ENCODE data around the gene COX7A2. TPM values are rescaled to one million over a fixed set of nuclear protein-coding genes. Genes with fewer than 3 reads are reported as not detected.

COX7A2 gene
- total RNA-seq, 1 experiment from 2014 or later = 707 TPM

DNA sequence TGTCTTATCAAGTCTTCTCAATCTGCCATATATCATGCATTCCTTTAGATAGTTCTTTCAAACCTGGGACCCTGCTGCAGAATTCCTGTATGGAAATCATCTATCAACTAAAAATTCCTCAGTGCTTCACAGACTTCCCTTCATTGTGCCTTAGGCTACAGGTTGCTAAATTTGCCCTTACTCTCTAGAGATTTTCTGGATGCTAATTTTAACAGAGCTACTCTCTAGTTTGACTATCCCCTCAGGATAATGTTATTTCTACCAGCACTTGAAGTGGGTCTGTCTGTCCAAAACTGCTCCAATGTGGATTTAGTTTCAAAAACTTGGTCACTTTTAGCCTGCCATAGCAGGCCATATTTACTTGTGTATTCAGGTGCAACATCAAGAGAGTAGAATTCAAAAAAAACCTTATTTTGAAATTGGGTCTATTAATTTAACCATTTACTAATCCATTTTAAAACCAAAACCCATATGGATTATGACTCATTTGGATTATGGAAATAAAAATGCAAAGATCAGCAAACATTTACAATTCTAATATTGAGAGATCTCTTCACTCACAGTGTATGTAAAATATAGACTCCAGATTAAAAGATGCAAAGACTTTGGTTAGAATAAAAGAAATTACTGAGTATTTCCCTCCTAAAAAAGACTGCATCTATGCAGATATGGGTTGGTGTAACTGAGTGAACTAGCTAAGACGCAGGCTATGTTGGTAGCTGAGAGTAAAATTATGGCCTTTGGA is 13.9 kb upstream of the COX7A2 start:
- DNase-seq (ENCODE audit: low read depth, low spot score) = no peak
- ATAC-seq = no peak
- H3K27ac ChIP-seq (ENCODE audit: low read length) = no peak overlapping the region
- TF ChIP-seq SIN3A (IDR thresholded peaks at IDR 0.05; ENCODE audit: borderline replicate concordance, insufficient read depth, low read depth, low read length) (no peak), POLR2AphosphoS5 (IDR thresholded peaks at IDR 0.05; ENCODE audit: low read depth, low read length) (no peak)
- TF ChIP-seq, protein P1, sequence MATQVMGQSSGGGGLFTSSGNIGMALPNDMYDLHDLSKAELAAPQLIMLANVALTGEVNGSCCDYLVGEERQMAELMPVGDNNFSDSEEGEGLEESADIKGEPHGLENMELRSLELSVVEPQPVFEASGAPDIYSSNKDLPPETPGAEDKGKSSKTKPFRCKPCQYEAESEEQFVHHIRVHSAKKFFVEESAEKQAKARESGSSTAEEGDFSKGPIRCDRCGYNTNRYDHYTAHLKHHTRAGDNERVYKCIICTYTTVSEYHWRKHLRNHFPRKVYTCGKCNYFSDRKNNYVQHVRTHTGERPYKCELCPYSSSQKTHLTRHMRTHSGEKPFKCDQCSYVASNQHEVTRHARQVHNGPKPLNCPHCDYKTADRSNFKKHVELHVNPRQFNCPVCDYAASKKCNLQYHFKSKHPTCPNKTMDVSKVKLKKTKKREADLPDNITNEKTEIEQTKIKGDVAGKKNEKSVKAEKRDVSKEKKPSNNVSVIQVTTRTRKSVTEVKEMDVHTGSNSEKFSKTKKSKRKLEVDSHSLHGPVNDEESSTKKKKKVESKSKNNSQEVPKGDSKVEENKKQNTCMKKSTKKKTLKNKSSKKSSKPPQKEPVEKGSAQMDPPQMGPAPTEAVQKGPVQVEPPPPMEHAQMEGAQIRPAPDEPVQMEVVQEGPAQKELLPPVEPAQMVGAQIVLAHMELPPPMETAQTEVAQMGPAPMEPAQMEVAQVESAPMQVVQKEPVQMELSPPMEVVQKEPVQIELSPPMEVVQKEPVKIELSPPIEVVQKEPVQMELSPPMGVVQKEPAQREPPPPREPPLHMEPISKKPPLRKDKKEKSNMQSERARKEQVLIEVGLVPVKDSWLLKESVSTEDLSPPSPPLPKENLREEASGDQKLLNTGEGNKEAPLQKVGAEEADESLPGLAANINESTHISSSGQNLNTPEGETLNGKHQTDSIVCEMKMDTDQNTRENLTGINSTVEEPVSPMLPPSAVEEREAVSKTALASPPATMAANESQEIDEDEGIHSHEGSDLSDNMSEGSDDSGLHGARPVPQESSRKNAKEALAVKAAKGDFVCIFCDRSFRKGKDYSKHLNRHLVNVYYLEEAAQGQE (IDR thresholded peaks at IDR 0.05; ENCODE audit: insufficient read depth in 1 of 2, low read depth in 2 of 2, low read length in 1 of 2) = no peak
- in situ Hi-C loops (cut with HindIII; ENCODE audit: low pct_unique_long_range_greater_than_20kb, low sequenced_read_pairs) = no loop called here
- ChIA-PET POLR2A (interaction anchor here (0.6 kb wide), 1 partner anchor 1737 kb away, joined by 3 read pairs; no protein-coding TSS in a partner anchor), CTCF (no interaction called here)
- H3K36me3 ChIP-seq (ENCODE audit: control insufficient read depth, insufficient read depth, low read length) = peaks cover 20% of the 10 kb centered on the region
- no peaks in the 10 kb centered on the region for H3K4me1 ChIP-seq (ENCODE audit: control insufficient read depth, insufficient read depth, low read length)
- intact Hi-C loops (cut with micrococcal nuclease; ENCODE audit: unreplicated experiment) = no loop called here
- H3K9me3 ChIP-seq (ENCODE audit: control insufficient read depth, insufficient read depth, low read depth, low read length) = no peaks in the 10 kb centered on the region
- no peak overlapping the region for H3K4me3 ChIP-seq (ENCODE audit: low read depth in 2 of 2, low read length in 2 of 2)
- no peaks in the 10 kb centered on the region for H3K27me3 ChIP-seq (ENCODE audit: control insufficient read depth, insufficient read depth, low read length)
- BruUV-seq (replicated peaks) = no TSS peak

DNA sequence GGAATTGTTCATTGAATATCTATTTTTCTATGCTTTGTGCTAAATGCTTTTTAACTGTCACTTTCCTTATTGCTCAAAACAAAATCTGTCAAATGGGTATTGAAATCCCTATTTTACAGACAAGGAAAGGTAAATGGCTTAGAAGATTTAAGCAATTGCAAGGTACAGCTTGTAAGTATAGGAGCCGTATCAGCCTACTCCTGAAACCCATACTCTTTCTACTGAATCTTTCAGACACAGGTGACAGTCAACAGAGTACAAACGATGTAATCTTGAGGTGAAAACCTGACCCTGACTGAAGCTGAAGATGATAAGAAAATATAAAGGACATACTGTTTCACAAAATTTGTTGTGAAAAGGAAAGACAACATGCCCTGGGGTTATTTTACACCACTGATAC is 7.0 kb upstream of the COX7A2 start:
- Histone ChIP-seq H3K36me3 (ENCODE audit: control insufficient read depth, insufficient read depth, low read length) (peaks cover 6% of the 10 kb centered on the region), H3K9me3 (ENCODE audit: control insufficient read depth, insufficient read depth, low read depth, low read length) (no peaks in the 10 kb centered on the region), H3K27ac (ENCODE audit: low read length) (no peak overlapping the region), H3K4me3 (ENCODE audit: low read depth in 2 of 2, low read length in 2 of 2) (no peak overlapping the region), H3K27me3 (ENCODE audit: control insufficient read depth, insufficient read depth, low read length) (no peaks in the 10 kb centered on the region), H3K4me1 (ENCODE audit: control insufficient read depth, insufficient read depth, low read length) (no peaks in the 10 kb centered on the region)
- ChIA-PET POLR2A (no interaction called here), CTCF (no interaction called here)
- intact Hi-C loops (cut with micrococcal nuclease; ENCODE audit: unreplicated experiment) (no loop called here), in situ Hi-C loops (cut with HindIII; ENCODE audit: low pct_unique_long_range_greater_than_20kb, low sequenced_read_pairs) (no loop called here)
- BruUV-seq (replicated peaks) = no TSS peak
- DNase-seq (ENCODE audit: low read depth, low spot score) (no peak), ATAC-seq (no peak)
- TF ChIP-seq SIN3A (IDR thresholded peaks at IDR 0.05; ENCODE audit: borderline replicate concordance, insufficient read depth, low read depth, low read length) (no peak), TCF7L2 (IDR thresholded peaks at IDR 0.05; ENCODE audit: low read depth, low read length) (no peak), POLR2AphosphoS5 (IDR thresholded peaks at IDR 0.05; ENCODE audit: low read depth, low read length) (no peak)
- TF ChIP-seq, protein P1 (IDR thresholded peaks at IDR 0.05; ENCODE audit: insufficient read depth in 1 of 2, low read depth in 2 of 2, low read length in 1 of 2) = no peak
- TF ChIP-seq, protein P2, sequence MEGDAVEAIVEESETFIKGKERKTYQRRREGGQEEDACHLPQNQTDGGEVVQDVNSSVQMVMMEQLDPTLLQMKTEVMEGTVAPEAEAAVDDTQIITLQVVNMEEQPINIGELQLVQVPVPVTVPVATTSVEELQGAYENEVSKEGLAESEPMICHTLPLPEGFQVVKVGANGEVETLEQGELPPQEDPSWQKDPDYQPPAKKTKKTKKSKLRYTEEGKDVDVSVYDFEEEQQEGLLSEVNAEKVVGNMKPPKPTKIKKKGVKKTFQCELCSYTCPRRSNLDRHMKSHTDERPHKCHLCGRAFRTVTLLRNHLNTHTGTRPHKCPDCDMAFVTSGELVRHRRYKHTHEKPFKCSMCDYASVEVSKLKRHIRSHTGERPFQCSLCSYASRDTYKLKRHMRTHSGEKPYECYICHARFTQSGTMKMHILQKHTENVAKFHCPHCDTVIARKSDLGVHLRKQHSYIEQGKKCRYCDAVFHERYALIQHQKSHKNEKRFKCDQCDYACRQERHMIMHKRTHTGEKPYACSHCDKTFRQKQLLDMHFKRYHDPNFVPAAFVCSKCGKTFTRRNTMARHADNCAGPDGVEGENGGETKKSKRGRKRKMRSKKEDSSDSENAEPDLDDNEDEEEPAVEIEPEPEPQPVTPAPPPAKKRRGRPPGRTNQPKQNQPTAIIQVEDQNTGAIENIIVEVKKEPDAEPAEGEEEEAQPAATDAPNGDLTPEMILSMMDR (IDR thresholded peaks at IDR 0.05) = no peak
